ENCODE measurements around the gene RBM20. TPM values are rescaled to one million over a fixed set of nuclear protein-coding genes. Genes with fewer than 3 reads are reported as not detected.

RBM20 gene
- total and polyA plus RNA-seq, 10 of the 15 experiments (the other 5 are each of a cell fraction or from before 2014, with no cell fraction given), result 0.04 to 0.26 (median 0.15) TPM

DNA sequence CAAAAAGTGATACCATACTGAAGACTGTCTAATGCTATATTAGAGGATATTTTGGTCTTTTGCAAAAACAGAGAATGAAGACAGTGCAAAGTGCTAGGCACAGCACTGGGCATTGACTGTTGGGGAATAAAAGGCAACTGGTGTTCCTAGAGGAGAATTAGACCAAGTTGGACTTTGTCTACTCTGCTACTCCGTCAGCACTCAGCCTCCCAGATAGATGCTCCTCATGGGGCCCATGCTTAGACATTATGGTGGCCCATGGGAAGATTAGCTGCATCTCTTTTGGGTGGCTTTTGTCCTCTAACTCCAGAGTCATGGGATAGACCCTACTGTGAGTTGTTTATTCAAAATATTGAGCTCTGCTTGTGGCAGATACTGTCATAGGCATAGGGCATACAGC is 113.5 kb downstream of the RBM20 start:
- TF ChIP-seq SMAD5 (IDR thresholded peaks at IDR 0.05; ENCODE audit: low read depth) (no peak), ESRRA (IDR thresholded peaks at IDR 0.05; ENCODE audit: low read length) (no peak), HDAC2 (IDR thresholded peaks at IDR 0.05) (no peak), ZBTB11 (CRISPR knock-in tag; IDR thresholded peaks at IDR 0.05) (no peak)
- TF ChIP-seq, protein P1, sequence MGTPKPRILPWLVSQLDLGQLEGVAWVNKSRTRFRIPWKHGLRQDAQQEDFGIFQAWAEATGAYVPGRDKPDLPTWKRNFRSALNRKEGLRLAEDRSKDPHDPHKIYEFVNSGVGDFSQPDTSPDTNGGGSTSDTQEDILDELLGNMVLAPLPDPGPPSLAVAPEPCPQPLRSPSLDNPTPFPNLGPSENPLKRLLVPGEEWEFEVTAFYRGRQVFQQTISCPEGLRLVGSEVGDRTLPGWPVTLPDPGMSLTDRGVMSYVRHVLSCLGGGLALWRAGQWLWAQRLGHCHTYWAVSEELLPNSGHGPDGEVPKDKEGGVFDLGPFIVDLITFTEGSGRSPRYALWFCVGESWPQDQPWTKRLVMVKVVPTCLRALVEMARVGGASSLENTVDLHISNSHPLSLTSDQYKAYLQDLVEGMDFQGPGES (IDR thresholded peaks at IDR 0.05), result no peak
- ATAC-seq (no peak), DNase-seq (ENCODE audit: low read depth, low spot score) (no peak), FAIRE-seq (no peak)
- Histone ChIP-seq H3K36me3 (ENCODE audit: control insufficient read depth in 2 of 2, insufficient read depth in 2 of 2, low read length in 1 of 2) (no peaks in the 10 kb centered on the region), H3K27me3 (replicated peaks in 1 of 2; ENCODE audit: control insufficient read depth in 2 of 2, insufficient read depth in 2 of 2, low read length in 1 of 2) (no peaks in the 10 kb centered on the region), H3K79me2 (ENCODE audit: control insufficient read depth, insufficient read depth, low read length) (no peaks in the 10 kb centered on the region), H4K20me1 (ENCODE audit: control insufficient read depth, insufficient read depth) (no peaks in the 10 kb centered on the region), H3K4me2 (ENCODE audit: control insufficient read depth, insufficient read depth) (no peak overlapping the region), H3K9ac (ENCODE audit: control insufficient read depth, insufficient read depth, low read length) (no peak overlapping the region), H3K4me3 (no peak overlapping the region), H3K9me3 (replicated peaks; ENCODE audit: control insufficient read depth, insufficient read depth, low read length) (peaks cover 5% of the 10 kb centered on the region), H3K4me1 (ENCODE audit: control insufficient read depth, insufficient read depth, low read length) (peaks cover 7% of the 10 kb centered on the region), H3K27ac (ENCODE audit: control insufficient read depth, insufficient read depth) (no peak overlapping the region), H2AFZ (ENCODE audit: control insufficient read depth, low read depth, low read length) (no peak overlapping the region)
- ChIA-PET POLR2A (interaction anchor here (0.6 kb wide), 1 partner anchor 132 kb away, joined by 5 read pairs; no protein-coding TSS in a partner anchor), CTCF (no interaction called here), RAD21 (ENCODE audit: unreplicated experiment) (interaction anchor here (4.0 kb wide), 1 partner anchor 16 kb away, joined by 12 read pairs; no protein-coding TSS in a partner anchor), SMC1A (ENCODE audit: uncharacterized antibody, unreplicated experiment) (interaction anchor here (1.2 to 4.5 kb wide), 9 partner anchors 8 to 125 kb away, joined by 3 to 13 read pairs (median 5); no protein-coding TSS in a partner anchor)
- 33% methylated on average over 1 of the region's 1 CpG for WGBS (ENCODE audit: insufficient coverage, insufficient replicate concordance, low lambda C conversion rate, missing lambda C conversion rate)
- BruUV-seq (replicated peaks), result no TSS peak
- intact Hi-C loops (cut with micrococcal nuclease; ENCODE audit: unreplicated experiment) (no loop called here), in situ Hi-C loops (cut with MboI) (no loop called here)

Data from GM12878 (cell line).